H9 (cell line): ENCODE data around the gene OR8G5. TPM values are rescaled to one million over a fixed set of nuclear protein-coding genes. Genes with fewer than 3 reads are reported as not detected.

Experiments used
- DNase-seq: peaks from one replicate; pipeline ENCODE4 v3.0.0-alpha.2; 2017
- H2AFZ ChIP-seq: one replicate; pipeline ENCODE4 v1.6.1; 2013; ENCODE audit warnings: mild to moderate bottlenecking, low read length, control low read depth, moderate library complexity
- H2AK5ac ChIP-seq: 2 replicates; pipeline ENCODE4 v1.6.1; 2013; ENCODE audit warnings: low read length, control low read depth, mixed read lengths; ENCODE audit not compliant: insufficient read length
- H2BK120ac ChIP-seq: one replicate; pipeline ENCODE4 v1.6.1; 2013; ENCODE audit warnings: low read depth, mild to moderate bottlenecking, low read length, control low read depth, inconsistent platforms; ENCODE audit not compliant: poor library complexity, severe bottlenecking
- H2BK12ac ChIP-seq: 2 replicates; pipeline ENCODE4 v1.6.1; 2013; ENCODE audit warnings: low read length, control low read depth, mixed read lengths, low read depth; ENCODE audit not compliant: insufficient read length
- H2BK15ac ChIP-seq: 2 replicates; pipeline ENCODE4 v1.6.1; 2013; ENCODE audit warnings: low read depth, low read length, control low read depth
- H2BK20ac ChIP-seq: one replicate; pipeline ENCODE4 v1.6.1; 2013; ENCODE audit warnings: low read depth, mild to moderate bottlenecking, low read length, control low read depth, inconsistent platforms; ENCODE audit not compliant: poor library complexity, severe bottlenecking
- H2BK5ac ChIP-seq: 2 replicates; pipeline ENCODE4 v1.6.1; 2013; ENCODE audit warnings: low read length, control low read depth, mixed read lengths; ENCODE audit not compliant: insufficient read length
- H3K14ac ChIP-seq: 2 replicates; pipeline ENCODE4 v1.6.1; 2013; ENCODE audit warnings: low read length, control low read depth; ENCODE audit not compliant: insufficient read depth
- H3K18ac ChIP-seq: 2 replicates; pipeline ENCODE4 v1.6.1; 2013; ENCODE audit warnings: low read depth, mild to moderate bottlenecking, mixed read lengths, low read length, control low read depth; ENCODE audit not compliant: insufficient read length
- H3K23ac ChIP-seq: 2 replicates; pipeline ENCODE4 v1.6.1; 2013; ENCODE audit warnings: low read length, control low read depth, mixed read lengths, low read depth; ENCODE audit not compliant: insufficient read length
- H3K23me2 ChIP-seq: 2 replicates; pipeline ENCODE4 v1.6.1; 2013; ENCODE audit warnings: low read depth, mild to moderate bottlenecking, mixed read lengths, low read length, control low read depth; ENCODE audit not compliant: insufficient read length, poor library complexity, severe bottlenecking
- H3K27ac ChIP-seq: 2 replicates; pipeline ENCODE4 v1.5.1; 2013; ENCODE audit warnings: low read length, control low read depth, mixed read lengths, low read depth; ENCODE audit not compliant: insufficient read length
- H3K27me3 ChIP-seq: 2 replicates; pipeline ENCODE4 v1.6.1; 2013; ENCODE audit warnings: low read length, control low read depth, inconsistent platforms; ENCODE audit not compliant: insufficient read depth
- H3K4ac ChIP-seq: 2 replicates; pipeline ENCODE4 v1.6.1; 2013; ENCODE audit warnings: low read depth, mild to moderate bottlenecking, control low read depth, inconsistent platforms, low read length, moderate library complexity
- H3K4me1 ChIP-seq: 2 replicates; pipeline ENCODE4 v1.6.1; 2013; ENCODE audit warnings: low read length, control low read depth, inconsistent platforms; ENCODE audit not compliant: insufficient read depth
- H3K4me2 ChIP-seq: 2 replicates; pipeline ENCODE4 v1.6.1; 2013; ENCODE audit warnings: low read length, control low read depth, mixed read lengths; ENCODE audit not compliant: insufficient read length, insufficient read depth
- H3K56ac ChIP-seq: 2 replicates; pipeline ENCODE4 v1.6.1; 2013; ENCODE audit warnings: low read depth, mild to moderate bottlenecking, mixed read lengths, low read length, control low read depth; ENCODE audit not compliant: insufficient read length
- H3K79me1 ChIP-seq: 2 replicates; pipeline ENCODE4 v1.6.1; 2013; ENCODE audit warnings: low read depth, mild to moderate bottlenecking, moderate library complexity, low read length, control low read depth, inconsistent platforms; ENCODE audit not compliant: insufficient read depth, poor library complexity, severe bottlenecking
- H3K79me2 ChIP-seq: 2 replicates; pipeline ENCODE4 v1.6.1; 2013; ENCODE audit warnings: low read length, control low read depth, inconsistent platforms; ENCODE audit not compliant: insufficient read depth
- H3K9ac ChIP-seq: 2 replicates; pipeline ENCODE4 v1.6.1; 2013; ENCODE audit warnings: low read length, control low read depth, mixed read lengths; ENCODE audit not compliant: insufficient read length; ENCODE audit errors: extremely low read depth
- H3K9me3 ChIP-seq: one replicate; pipeline ENCODE4 v1.6.1; 2013; ENCODE audit warnings: low read depth, low read length, inconsistent platforms; ENCODE audit not compliant: control insufficient read depth
- H3T11ph ChIP-seq: one replicate; pipeline ENCODE4 v1.6.1; 2013; ENCODE audit warnings: mild to moderate bottlenecking, low read length, control low read depth, inconsistent platforms
- H4K20me1 ChIP-seq: one replicate; pipeline ENCODE4 v1.6.1; 2013; ENCODE audit not compliant: control insufficient read depth, insufficient read length, insufficient read depth
- H4K5ac ChIP-seq: 2 replicates; pipeline ENCODE4 v1.6.1; 2013; ENCODE audit warnings: low read depth, mild to moderate bottlenecking, mixed read lengths, low read length, control low read depth; ENCODE audit not compliant: insufficient read length
- H4K8ac ChIP-seq: replicated peaks from 2 replicates; pipeline ENCODE4 v1.6.1; 2013; ENCODE audit warnings: low read length, control low read depth, mixed read lengths, low read depth; ENCODE audit not compliant: insufficient read length
- H4K91ac ChIP-seq: 2 replicates; pipeline ENCODE4 v1.6.1; 2013; ENCODE audit warnings: low read depth, mild to moderate bottlenecking, moderate library complexity, mixed read lengths, low read length, control low read depth; ENCODE audit not compliant: insufficient read length
- H3K27ac Mint-ChIP-seq, 3 experiments: 2 replicates in 2 of 3; 3 replicates in 1 of 3; pipeline ENCODE4 v1.8.0; 2020 to 2021; ENCODE audit warnings: mixed read lengths in 3 of 3, mild to moderate bottlenecking in 1 of 3, moderate library complexity in 1 of 3
- H3K27me3 Mint-ChIP-seq: 2 replicates; pipeline ENCODE4 v1.8.0; 2021; ENCODE audit warnings: low read depth, mild to moderate bottlenecking, moderate library complexity, mixed read lengths
- H3K36me3 Mint-ChIP-seq, 3 experiments: 2 replicates in 2 of 3; 3 replicates in 1 of 3; pipeline ENCODE4 v1.8.0; 2020 to 2021; ENCODE audit warnings: low read depth in 3 of 3, mixed read lengths in 3 of 3; ENCODE audit not compliant: insufficient read depth in 1 of 3
- H3K4me1 Mint-ChIP-seq, 2 experiments: 2 replicates each; pipeline ENCODE4 v1.8.0; 2020; ENCODE audit warnings: mixed read lengths in 2 of 2
- H3K4me3 Mint-ChIP-seq, 2 experiments: 2 replicates in 1 of 2; 3 replicates in 1 of 2; pipeline ENCODE4 v1.8.0; 2020 to 2021; ENCODE audit warnings: mild to moderate bottlenecking in 2 of 2, mixed read lengths in 2 of 2, moderate library complexity in 1 of 2
- H3K9me3 Mint-ChIP-seq, 2 experiments: 2 replicates in 1 of 2; 3 replicates in 1 of 2; pipeline ENCODE4 v1.8.0; 2020; ENCODE audit warnings: mild to moderate bottlenecking in 2 of 2, mixed read lengths in 2 of 2, moderate library complexity in 1 of 2
- CTCF ChIP-seq: fragments of 200-600 bp; sonication (generic); conservative IDR thresholded peaks from 3 replicates; pipeline ENCODE4 v1.8.0; 2021; ENCODE audit warnings: antibody characterized with exemption, mild to moderate bottlenecking
- WGBS: extraction: QIAGEN DNeasy Blood & Tissue Kit; methylation state at CpG from one replicate; pipeline ENCODE4 v1.1.7; 2013; ENCODE audit warnings: missing lambda C conversion rate, low lambda C conversion rate, mixed read lengths; ENCODE audit not compliant: insufficient read length; ENCODE audit errors: extremely low coverage; 5-methylcytosine and 5-hydroxymethylcytosine counted together
- total RNA-seq: library from RNA; stranded (reverse); gene quantifications from 2 replicates; pipeline ENCODE4 v1.2.1, GENCODE V29; 2021

OR8G5 gene
- total RNA-seq, 1 experiment from 2014 or later = not detected

- H4K20me1 ChIP-seq = no peaks in the 10 kb centered on the region
- H3K36me3 Mint-ChIP-seq = no peaks in the 10 kb centered on the region
- no peak for TF ChIP-seq CTCF
- no peaks in the 10 kb centered on the region for H3K9me3 ChIP-seq
- DNase-seq = no peak
- no peak overlapping the region for H3K56ac ChIP-seq
- no peak overlapping the region for H3K4me3 Mint-ChIP-seq
- H2BK120ac ChIP-seq = no peak overlapping the region
- no peak overlapping the region for H3K9ac ChIP-seq
- H3K79me1 ChIP-seq = no peaks in the 10 kb centered on the region
- no peaks in the 10 kb centered on the region for H3K9me3 Mint-ChIP-seq
- no peak overlapping the region for H4K91ac ChIP-seq
- no peak overlapping the region for H2AFZ ChIP-seq
- H2BK20ac ChIP-seq = no peak overlapping the region
- H3T11ph ChIP-seq = no peak overlapping the region
- no peaks in the 10 kb centered on the region for H3K27me3 ChIP-seq
- no peak overlapping the region for H3K14ac ChIP-seq
- no peak overlapping the region for H2BK5ac ChIP-seq
- no peak overlapping the region for H2AK5ac ChIP-seq
- H3K23ac ChIP-seq = no peak overlapping the region
- H3K23me2 ChIP-seq = no peaks in the 10 kb centered on the region
- H2BK15ac ChIP-seq = no peak overlapping the region
- no peak overlapping the region for H4K8ac ChIP-seq
- no peaks in the 10 kb centered on the region for H3K79me2 ChIP-seq
- H3K27me3 Mint-ChIP-seq = no peaks in the 10 kb centered on the region
- H3K4me1 ChIP-seq = no peaks in the 10 kb centered on the region
- no peak overlapping the region for H3K27ac Mint-ChIP-seq
- H3K18ac ChIP-seq = no peak overlapping the region
- no peak overlapping the region for H3K4me2 ChIP-seq
- no peak overlapping the region for H2BK12ac ChIP-seq
- no peak overlapping the region for H3K27ac ChIP-seq
- no CpG with 5 or more reads among the region's 5 CpGs for WGBS
- no peaks in the 10 kb centered on the region for H3K4me1 Mint-ChIP-seq
- no peak overlapping the region for H4K5ac ChIP-seq
- no peak overlapping the region for H3K4ac ChIP-seq
These were observed 17.7 kb upstream of the OR8G5 start for GRCh38 chr11:124238512-124238911.
